GM19035 (cell line): ENCODE data around the gene USP47.
A peak's percentile ranks its signal among the peaks of the same experiment; 100 is the strongest.

Experiments used
- ATAC-seq: cut with Tn5 transposase; IDR thresholded peaks from one replicate; pipeline ENCODE4 v1.9.1; 2021; ENCODE audit not compliant: unreplicated experiment

Gene USP47

DNA sequence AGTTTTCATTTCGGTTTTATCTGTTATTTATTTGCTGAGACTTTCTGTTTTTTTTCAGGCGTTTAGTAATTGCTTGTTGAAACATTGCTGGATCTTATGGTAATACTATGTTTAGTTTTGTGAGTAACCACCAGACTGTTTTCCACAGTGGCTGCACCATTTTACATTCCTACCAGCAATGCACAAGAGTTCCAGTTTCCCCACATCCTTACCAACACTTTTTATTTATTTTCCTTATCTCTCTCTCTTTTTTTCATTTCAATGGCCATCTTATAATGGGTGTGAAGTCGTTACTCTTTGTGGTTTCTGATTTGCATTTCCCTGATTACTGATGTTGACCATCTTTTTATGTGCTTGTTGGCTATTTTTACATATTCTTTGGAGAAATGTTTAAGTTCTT lies 23.7 kb downstream of the USP47 start:
- no peak for ATAC-seq

DNA sequence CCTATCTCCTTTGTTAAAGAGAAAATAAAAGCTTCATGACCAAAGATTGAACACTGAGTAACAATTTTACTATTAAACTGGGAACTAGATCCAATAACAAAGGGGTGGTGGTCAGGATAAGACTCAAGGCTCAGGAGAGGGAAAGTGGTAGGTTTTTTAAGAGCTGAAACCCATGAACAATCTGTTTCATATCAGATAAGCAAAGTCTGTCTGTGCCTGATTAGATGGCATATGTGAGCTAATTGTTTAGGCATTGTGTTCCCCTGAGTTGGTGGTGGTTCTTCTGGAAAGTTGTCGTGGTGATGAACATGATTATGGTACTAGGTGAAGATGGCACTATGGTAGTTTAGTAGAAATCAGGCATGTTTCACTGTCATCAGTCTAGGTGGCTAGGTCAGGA lies 24.4 kb downstream of the USP47 start:
- no peak for ATAC-seq

DNA sequence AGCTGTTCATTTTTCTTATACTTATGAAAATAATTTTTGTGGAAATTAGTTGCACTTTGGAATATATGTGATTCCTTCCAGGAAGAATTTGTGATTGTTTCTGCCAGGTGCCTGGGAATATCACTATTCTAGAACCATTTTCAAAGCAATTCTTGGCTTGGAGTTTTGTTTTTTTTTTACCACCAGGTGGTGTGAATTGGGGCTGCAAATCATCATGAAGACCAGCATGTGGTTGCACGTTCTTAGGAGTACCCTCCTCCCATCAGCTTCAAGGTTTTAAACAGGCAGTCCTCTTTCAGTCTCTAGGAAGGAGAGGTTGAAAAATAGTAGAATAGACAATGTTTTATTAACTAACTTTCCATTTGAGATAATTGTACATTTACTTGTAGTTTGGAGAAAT lies 25.9 kb downstream of the USP47 start:
- no peak for ATAC-seq

DNA sequence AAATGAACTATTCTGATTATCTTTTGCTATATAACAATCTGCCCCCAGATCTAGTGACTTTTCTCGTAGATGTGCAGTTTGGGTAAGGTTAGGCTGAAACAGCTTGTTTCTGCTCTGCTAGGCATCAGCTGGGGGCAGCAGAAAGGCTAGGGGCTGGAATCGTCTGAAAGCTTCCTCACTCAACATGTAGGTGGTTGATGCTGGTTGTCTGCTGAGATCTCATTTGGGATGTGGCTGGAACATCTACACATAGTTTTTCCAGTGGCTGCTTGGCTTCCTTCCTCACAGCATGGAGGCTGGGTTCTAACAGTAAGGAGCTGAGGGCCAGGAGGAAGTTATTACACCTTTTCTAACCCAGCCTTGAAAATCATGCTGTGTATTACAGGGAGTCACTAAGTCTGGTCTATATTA lies 30.2 kb downstream of the USP47 start:
- no peak for ATAC-seq

DNA sequence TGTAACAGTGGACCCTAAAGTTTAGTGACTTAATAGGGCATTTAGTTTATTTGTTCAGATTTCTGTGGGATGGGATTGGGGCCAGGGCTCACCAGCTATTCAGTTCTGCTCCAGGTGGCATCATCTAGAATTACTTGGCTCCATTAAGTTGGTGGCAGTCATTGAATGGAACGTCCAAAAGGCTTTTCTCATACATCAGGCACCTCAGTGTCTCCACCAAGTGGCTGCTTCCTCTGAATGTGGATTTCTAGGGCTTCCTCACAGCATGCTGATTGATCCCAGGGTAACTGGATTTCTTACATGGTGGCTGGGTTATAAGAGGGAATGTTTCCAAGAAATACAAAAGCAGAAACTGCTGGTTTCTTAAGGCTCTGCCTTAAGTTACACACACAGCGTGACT lies 34.7 kb downstream of the USP47 start:
- ATAC-seq, result no peak

DNA sequence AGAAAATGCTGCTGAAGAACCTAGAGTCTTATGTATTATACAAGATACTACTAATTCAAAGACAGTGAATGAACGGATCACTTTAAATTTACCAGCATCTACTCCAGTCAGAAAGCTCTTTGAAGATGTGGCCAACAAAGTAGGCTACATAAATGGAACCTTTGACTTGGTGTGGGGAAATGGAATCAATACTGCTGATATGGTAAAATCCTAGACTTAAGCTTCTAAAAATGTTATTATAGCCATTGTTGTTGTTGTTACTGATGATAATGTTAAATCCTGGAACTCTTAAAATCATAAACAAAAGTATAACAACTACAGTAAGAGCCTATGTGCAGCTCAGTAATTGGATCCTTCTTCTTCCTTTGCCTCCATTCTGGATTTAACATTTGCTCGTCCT lies 38.4 kb downstream of the USP47 start:
- no peak for ATAC-seq

DNA sequence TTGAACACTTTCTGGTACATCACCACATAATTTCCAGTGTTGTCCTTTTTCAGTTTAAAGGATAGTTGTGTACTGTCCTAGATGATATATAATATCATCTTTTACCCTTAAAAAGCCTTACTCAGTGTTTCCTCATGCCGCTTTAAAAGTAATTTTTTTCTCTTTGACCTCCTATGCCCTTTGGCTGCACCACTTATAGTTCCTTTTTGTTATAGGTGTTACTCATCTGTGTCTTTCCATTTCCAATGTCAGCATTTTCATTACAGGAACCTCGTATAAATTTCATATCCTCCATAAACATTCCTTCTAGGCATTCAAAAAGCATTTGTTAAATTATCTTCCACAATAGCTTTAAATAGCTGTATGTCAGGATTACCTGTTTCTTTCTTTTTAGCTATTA lies 40.8 kb downstream of the USP47 start:
- ATAC-seq, result no peak

DNA sequence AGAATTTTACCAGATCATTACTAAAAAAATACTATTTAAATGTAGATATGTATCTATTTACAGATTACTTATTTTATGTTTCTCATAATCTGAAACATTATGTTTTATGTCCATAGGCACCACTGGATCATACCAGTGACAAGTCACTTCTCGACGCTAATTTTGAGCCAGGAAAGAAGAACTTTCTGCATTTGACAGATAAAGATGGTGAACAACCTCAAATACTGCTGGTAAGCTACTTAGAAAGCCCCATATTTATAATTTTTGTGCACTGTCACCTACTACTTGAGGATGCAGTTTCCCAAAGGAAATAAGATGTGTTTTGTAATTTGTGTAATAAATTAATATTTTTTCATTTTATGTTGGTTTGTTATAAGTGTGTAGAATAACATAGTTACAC lies 42.6 kb downstream of the USP47 start:
- ATAC-seq, result no peak

DNA sequence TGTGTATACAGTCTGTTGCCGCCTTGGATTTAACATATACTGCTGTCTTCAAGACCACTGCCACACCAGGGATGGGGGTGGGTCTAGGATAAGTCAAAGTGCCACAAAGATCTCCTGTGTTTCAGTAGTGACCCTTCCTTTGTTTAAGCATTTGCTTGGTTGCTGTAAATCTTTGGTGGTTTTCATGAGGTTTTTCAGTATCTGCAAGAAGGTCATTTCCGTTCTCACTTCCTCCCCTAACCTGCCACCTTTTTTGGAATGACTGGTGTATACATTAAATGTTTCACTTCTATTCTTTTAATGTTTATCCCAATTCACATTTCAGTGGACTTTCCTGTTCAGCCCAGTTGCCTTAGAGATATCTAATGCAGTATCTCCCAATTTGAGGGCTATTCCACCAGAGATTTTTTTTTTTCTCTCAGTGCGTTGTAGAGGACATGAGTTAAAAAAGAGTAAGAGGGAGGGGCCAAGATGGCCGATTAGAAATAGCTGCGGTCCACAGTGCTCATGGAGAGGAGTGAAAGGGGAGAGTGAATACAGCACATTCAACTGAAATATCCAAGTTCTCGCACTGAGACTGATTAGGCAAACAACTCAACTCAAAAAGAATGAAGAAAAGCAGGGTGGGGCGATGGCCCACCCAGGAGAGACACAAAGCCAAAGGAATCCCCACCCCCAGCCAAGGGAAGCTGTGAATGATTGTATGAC lies 43.2 kb downstream of the USP47 start:
- ATAC-seq, result peak; percentile 91

DNA sequence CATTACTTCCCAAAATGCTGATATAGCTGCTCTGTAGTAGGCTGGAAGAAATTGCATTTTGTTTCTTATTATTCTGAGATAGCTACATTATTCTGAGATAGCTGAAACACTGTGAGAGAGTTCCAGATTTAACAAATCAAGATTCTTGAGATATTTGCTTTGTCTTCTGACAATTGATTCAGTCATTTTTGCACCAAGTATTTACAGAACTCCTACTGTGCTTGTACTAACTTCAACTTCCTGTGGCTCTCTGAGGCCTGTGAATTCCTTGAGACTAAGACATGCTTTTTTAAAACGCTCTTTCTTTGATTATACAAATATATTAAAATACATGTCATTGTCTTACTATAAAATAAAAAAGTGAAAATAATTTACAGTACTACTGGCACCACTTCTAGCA lies 52.7 kb downstream of the USP47 start:
- no peak for ATAC-seq

DNA sequence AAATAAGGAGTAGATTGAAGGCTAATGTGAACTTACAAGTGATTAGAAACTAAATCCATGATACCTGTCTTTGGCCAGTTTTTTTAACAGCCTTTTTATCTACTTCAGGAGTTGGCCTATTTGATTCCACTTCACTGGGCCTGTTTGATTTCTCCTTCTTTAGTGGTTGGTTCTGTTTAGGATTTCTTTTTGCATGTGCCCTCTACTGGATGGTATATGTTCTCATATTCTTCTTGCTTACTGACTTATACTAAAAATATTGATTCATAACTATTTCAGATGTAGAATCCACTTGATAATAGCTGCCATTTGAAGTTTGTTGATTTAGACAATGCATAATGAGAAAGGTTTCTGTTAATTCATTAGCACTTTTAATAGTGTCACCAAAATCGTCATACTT lies 53.9 kb downstream of the USP47 start:
- no peak for ATAC-seq

DNA sequence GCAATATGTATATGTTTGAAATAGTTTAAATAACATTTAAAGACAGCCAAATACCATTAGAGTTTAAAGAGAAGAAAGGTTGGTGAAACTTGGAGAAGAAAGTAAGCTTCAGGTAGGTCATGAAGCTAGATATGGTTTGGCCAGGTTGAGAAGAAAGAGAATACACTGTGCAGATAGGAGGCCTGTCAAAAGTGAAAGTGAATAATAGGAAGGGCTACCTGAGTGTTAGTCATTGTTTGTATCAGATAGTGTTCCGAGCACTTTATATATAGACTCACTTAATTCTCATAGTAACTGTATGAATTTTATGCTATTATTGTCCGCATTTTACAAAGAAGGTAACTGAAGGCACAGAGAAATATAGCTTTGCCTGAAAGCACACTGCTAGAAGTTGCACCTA lies 56.9 kb downstream of the USP47 start:
- ATAC-seq, result no peak

DNA sequence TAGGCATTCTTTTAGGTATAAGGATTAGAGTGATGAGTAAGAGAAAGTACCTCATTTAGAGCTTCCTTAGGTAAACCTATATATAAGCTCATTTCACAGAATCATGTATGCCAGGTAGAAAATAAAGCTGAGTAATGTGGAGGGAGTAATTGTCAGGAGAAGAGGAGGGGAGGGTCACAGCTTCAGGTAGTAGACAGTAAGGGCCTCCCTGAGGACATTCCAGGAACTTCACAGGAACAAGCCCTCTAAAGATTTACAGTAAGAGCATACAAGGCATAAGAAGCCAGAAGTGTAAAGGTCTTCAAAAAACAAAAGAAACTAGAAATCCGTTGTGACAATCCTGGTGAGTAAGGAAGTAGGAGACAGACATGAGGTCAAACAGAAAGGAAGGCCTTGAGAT lies 57.6 kb downstream of the USP47 start:
- no peak for ATAC-seq

DNA sequence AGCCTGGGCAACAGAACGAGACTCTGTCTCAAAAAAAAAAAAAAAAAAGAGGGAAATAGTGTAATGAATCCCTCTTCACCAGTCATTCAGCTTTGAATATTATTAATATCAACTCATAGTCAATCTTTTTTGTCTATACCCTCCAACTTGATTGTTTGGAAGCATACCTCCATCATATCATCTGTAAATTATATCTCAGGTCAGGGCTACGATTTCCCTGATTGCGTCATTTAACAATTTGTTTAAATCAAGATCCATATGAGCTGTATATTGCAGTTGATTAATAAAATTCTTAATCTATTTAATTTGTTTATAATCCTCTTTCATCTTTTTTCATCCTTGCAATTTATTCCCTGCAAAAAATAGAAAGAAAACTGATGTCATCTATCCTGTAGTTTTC lies 60.2 kb downstream of the USP47 start:
- ATAC-seq, result no peak

DNA sequence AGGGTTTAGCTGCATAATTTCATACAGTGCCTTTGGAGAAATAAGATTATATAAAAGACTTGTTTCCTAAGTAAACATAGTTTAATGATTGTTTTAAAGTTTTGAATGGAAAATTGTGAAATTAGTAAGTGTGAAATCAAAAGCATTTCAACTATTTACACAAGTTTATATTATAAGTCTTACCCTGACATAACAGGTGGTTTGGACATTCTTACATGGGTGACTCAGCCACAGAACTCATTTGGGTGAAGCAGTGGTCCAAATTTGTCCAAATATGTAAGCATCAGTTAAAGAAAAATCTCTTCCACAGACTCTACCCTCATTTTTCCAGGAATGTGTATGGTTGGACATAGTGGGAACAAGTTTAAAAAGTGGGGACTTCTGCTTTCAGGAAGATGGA lies 68.0 kb downstream of the USP47 start:
- no peak for ATAC-seq

DNA sequence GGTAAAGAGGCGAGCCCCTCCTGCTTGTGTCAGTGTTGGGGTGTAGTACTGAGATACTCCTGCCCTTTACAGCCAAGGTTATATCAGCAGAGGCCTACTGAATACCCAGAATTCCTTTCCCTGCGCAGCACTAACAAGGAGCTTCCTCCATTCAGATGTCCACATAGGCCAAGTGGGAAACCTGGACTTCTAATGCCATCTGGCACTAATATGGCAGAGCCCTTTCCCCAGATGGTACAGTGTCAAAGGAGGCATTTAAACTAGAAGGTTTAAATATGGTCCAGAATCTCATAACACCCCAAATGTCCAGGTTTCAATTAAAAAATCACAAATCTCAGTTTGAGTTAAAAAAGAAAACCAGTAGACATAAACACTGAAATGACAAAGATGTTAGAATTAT lies 68.8 kb downstream of the USP47 start:
- ATAC-seq, result no peak

DNA sequence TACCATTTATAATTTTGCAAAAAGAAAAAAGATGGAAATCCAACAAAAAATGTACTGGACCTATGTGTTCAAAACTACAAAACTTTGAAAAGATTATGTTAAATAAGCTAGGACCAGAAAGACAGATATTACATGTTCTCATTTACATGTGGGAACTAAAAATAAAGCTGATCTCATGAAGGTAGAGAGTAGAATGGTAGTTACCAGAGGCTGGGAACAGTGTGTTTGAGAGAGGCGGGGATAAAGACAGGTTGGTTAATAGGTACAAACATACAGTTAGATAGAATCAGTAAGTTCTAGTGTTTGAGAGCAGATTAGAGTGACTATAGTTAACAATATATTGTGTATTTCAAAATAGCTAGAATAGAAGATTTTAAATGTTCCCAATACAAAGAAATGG lies 71.6 kb downstream of the USP47 start:
- ATAC-seq, result no peak

DNA sequence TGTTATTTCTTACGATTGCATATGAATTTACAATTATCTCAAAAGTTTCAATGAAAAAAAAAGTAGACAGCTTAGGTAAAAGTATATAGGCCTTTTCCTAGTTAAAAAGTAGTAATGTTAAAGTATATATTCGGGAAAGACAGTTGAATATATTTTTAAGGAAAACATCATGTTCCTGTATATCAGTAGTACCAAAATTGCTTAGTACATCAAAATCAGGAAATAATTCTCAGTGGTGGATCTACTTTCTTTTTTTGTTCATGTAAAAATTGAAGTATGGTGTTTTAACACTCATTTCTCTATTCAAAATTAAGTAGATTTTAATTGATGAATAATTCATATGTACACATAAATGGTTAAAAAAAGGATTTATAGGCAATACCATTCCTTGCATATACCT lies 73.9 kb downstream of the USP47 start:
- no peak for ATAC-seq

DNA sequence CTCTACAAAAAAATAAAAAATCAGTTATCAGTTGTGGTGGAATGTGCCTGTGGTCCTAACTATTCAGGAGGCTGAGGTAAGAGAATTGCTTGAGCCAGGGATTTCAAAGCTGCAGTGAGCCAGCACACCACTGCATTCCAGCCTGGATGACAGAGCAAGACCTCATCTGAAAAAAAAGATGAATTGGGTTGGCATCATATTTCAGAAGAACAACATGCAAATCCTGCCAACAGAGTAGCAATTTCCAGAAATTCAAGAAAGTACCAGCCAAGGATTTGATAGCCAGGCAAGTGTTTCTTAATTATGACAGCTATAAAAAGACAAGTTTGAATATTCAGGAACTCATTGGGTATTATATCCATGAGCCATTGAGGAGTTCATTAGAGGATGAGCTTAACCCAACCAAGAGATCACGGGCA lies 75.2 kb downstream of the USP47 start:
- no peak for ATAC-seq

DNA sequence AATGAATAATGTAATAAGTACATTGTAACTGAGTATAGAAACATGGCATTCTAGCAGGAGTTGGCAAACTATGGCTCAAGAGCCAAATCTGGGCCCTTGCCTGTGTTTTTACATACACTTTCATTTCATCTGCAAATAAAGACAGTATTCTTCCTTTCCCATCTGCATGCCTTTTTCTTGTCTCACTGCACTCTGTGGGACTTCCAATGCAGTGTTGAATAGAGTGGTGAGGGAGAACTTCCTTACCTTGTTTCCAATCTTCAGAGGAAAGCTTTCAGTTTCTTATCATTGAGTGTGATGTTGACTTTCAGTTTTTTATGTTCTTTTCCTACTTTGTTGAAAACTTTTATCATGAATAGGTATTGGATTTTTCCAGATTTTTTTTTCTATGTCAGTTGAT lies 82.1 kb downstream of the USP47 start:
- ATAC-seq, result no peak

DNA sequence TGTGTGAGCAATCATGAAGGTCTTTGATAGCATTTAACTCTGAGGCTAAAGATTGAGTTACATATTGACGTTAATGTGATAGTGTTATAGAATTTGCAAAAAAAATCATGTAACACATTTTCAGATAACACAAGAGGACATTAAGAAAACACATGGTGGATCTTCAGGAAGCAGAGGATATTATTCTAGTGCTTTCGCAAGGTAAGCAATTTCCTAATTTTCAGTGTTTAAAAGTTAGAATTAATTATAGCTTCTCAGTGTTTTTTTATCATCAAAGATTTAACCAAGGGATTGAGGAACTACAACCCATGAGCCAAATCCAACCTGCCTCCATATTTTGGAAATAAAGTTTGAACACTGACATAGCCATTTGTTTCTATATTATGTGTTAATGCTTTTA lies 88.1 kb downstream of the USP47 start:
- ATAC-seq, result no peak

DNA sequence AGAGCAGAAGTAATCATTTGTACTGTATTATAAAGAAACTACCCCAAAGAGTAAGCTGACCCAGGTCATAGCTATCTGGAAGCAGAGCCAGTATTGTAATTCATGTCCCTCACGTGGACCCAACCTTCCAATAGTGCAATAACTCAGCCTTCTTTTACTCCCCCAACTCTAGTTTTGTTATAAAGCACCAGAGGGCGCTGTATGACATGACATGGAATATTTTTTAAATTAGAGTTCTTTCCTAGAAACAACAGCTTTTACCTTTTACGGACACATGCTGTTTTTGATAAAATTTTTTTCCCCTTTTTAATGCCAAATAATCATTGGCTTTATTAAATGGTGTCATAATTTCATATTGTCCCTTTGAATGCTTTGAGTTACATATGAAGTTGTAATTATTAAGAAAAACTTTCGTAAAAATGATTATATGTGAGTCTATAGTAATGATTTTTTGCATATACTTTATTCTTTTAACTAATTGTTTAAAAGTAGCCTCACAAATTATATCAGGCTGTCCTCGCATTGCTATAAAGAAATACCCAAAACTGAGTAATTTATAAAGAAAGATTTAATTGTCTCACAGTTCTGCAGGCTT lies 89.8 kb downstream of the USP47 start:
- no peak for ATAC-seq

DNA sequence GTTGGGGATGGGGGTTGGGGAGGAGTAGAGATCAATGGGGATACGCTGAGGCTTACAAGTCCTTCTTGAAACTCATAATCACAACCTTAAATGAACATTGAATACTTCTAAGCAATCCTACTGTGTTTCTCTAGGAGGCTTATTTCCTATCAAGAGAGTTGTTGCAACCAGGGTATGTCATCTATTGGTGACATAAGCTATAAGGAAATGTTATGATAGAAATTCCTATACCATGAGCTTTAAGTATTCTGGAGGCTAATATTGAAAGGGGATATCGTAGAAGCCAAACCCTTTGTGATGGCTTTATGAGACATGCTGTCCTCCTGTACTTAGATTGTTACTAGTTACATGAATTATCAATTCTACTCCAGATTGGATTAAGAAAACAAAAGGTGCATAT lies 93.8 kb downstream of the USP47 start:
- no peak for ATAC-seq
